ENCODE results near the gene RIC8B. TPM values are rescaled to one million over a fixed set of nuclear protein-coding genes. Genes with fewer than 3 reads are reported as not detected.

Gene RIC8B
- total RNA-seq, 2 donors from 2014 or later = 19.6 to 23.3 TPM

DNA sequence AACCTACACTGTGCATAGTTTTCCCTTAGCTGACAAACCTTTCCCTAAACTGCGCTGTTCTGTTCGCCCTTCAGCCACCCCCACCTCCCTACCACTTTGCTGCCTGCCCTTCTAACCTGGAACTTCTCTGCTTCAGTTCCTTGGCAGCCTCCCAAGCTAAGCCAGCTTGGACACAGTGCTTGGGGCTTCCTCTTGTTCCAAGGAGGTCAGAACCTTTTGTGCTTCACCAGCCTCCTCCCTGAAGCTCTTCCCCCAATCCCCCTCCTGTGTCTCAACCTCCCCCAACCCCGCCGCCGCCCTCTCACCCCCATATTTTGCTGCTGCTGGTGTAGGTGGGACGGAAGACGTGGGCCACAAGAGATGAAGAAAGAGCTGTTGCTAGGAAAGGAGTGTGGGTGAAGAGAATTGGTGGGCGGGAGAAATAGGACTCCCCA, 8.1 kb upstream of the RIC8B start:
- Histone ChIP-seq H3K27ac (ENCODE audit: low read depth, low read length) (peak overlapping the region; percentile 90), H3K27me3 (ENCODE audit: control insufficient read depth, insufficient read depth, low read length, poor library complexity, severe bottlenecking) (no peaks in the 10 kb centered on the region), H3K9ac (ENCODE audit: extremely low read depth, low read length, poor library complexity, severe bottlenecking) (no peak overlapping the region), H3K4me1 (ENCODE audit: control insufficient read depth, insufficient read depth, low read length) (peaks cover 20% of the 10 kb centered on the region), H3K4me3 (ENCODE audit: low read length) (no peak overlapping the region), H3K9me3 (ENCODE audit: control insufficient read depth, low read length) (no peaks in the 10 kb centered on the region), H3K36me3 (ENCODE audit: control insufficient read depth, insufficient read depth, low read length) (no peaks in the 10 kb centered on the region)
- Mint-ChIP-seq H3K27ac (peak overlapping the region; percentile 9), H3K27me3 (ENCODE audit: insufficient read depth) (no peaks in the 10 kb centered on the region), H3K4me1 (peaks cover 34% of the 10 kb centered on the region), H3K9me3 (no peaks in the 10 kb centered on the region), H3K36me3 (ENCODE audit: low read depth) (no peaks in the 10 kb centered on the region), H3K4me3 (no peak overlapping the region)
- TF ChIP-seq, protein P1, sequence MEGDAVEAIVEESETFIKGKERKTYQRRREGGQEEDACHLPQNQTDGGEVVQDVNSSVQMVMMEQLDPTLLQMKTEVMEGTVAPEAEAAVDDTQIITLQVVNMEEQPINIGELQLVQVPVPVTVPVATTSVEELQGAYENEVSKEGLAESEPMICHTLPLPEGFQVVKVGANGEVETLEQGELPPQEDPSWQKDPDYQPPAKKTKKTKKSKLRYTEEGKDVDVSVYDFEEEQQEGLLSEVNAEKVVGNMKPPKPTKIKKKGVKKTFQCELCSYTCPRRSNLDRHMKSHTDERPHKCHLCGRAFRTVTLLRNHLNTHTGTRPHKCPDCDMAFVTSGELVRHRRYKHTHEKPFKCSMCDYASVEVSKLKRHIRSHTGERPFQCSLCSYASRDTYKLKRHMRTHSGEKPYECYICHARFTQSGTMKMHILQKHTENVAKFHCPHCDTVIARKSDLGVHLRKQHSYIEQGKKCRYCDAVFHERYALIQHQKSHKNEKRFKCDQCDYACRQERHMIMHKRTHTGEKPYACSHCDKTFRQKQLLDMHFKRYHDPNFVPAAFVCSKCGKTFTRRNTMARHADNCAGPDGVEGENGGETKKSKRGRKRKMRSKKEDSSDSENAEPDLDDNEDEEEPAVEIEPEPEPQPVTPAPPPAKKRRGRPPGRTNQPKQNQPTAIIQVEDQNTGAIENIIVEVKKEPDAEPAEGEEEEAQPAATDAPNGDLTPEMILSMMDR (conservative IDR thresholded peaks at IDR 0.05) = no peak
- WGBS, 2 experiments (ENCODE audit: insufficient coverage in 1 of 2, insufficient read length in 1 of 2) = 97% methylated on average over 5 of the region's 8 CpGs; no CpG with 5 or more reads in 1 of the 2 experiments
- no peak for DNase-seq

GRCh38 chr12:106767206-106767605, 7.3 kb upstream of the RIC8B start:
- TF ChIP-seq, protein P1 (conservative IDR thresholded peaks at IDR 0.05) = no peak
- WGBS, 2 experiments (ENCODE audit: insufficient coverage in 1 of 2, insufficient read length in 1 of 2) = 71 to 73% methylated on average over 2 of the region's 2 CpGs
- no peak overlapping the region for H3K4me3 Mint-ChIP-seq
- H3K4me3 ChIP-seq (ENCODE audit: low read length) = no peak overlapping the region
- H3K36me3 Mint-ChIP-seq (ENCODE audit: low read depth) = no peaks in the 10 kb centered on the region
- H3K36me3 ChIP-seq (ENCODE audit: control insufficient read depth, insufficient read depth, low read length) = no peaks in the 10 kb centered on the region
- H3K9me3 ChIP-seq (ENCODE audit: control insufficient read depth, low read length) = no peaks in the 10 kb centered on the region
- peak overlapping the region; percentile 90 for H3K27ac ChIP-seq (ENCODE audit: low read depth, low read length)
- no peaks in the 10 kb centered on the region for H3K9me3 Mint-ChIP-seq
- H3K27me3 Mint-ChIP-seq (ENCODE audit: insufficient read depth) = no peaks in the 10 kb centered on the region
- H3K27me3 ChIP-seq (ENCODE audit: control insufficient read depth, insufficient read depth, low read length, poor library complexity, severe bottlenecking) = no peaks in the 10 kb centered on the region
- H3K27ac Mint-ChIP-seq = no peak overlapping the region
- H3K9ac ChIP-seq (ENCODE audit: extremely low read depth, low read length, poor library complexity, severe bottlenecking) = no peak overlapping the region
- peaks cover 20% of the 10 kb centered on the region for H3K4me1 ChIP-seq (ENCODE audit: control insufficient read depth, insufficient read depth, low read length)
- DNase-seq = no peak
- H3K4me1 Mint-ChIP-seq = peaks cover 38% of the 10 kb centered on the region

GRCh38 chr12:106767954-106768822, 6.3 kb upstream of the RIC8B start:
- Histone ChIP-seq H3K9me3 (ENCODE audit: control insufficient read depth, low read length) (no peaks in the 10 kb centered on the region), H3K36me3 (ENCODE audit: control insufficient read depth, insufficient read depth, low read length) (no peaks in the 10 kb centered on the region), H3K27me3 (ENCODE audit: control insufficient read depth, insufficient read depth, low read length, poor library complexity, severe bottlenecking) (no peaks in the 10 kb centered on the region), H3K9ac (ENCODE audit: extremely low read depth, low read length, poor library complexity, severe bottlenecking) (no peak overlapping the region), H3K4me1 (ENCODE audit: control insufficient read depth, insufficient read depth, low read length) (peaks cover 20% of the 10 kb centered on the region), H3K27ac (ENCODE audit: low read depth, low read length) (peak overlapping the region; percentile 90), H3K4me3 (ENCODE audit: low read length) (no peak overlapping the region)
- H3K27me3 Mint-ChIP-seq (ENCODE audit: insufficient read depth) = no peaks in the 10 kb centered on the region
- TF ChIP-seq, protein P1 (conservative IDR thresholded peaks at IDR 0.05) = no peak
- H3K9me3 Mint-ChIP-seq = no peaks in the 10 kb centered on the region
- H3K4me3 Mint-ChIP-seq = peak overlapping the region; percentile 27
- H3K27ac Mint-ChIP-seq = peak overlapping the region; percentile 74
- peaks cover 45% of the 10 kb centered on the region for H3K4me1 Mint-ChIP-seq
- no peaks in the 10 kb centered on the region for H3K36me3 Mint-ChIP-seq (ENCODE audit: low read depth)
- 32 to 46% methylated on average over 3 to 9 of the region's 9 CpGs for WGBS, 2 experiments (ENCODE audit: insufficient coverage in 1 of 2, insufficient read length in 1 of 2)
- DNase-seq = peak; percentile 88

Measured in endodermal cell (in vitro differentiated cells).